K562 (cell line): ENCODE measurements around the gene PREP. TPM values are rescaled to one million over a fixed set of nuclear protein-coding genes. Genes with fewer than 3 reads are reported as not detected.
A peak's percentile ranks its signal among the peaks of the same experiment; 100 is the strongest.

Experiments
- ATAC-seq: fragments of 200-7000 bp; cut with Tn5 transposase; 3 replicates; pipeline ENCODE4 v1.9.1; 2020; ENCODE audit warnings: moderate library complexity
- BruUV-seq: library from RNA; stranded (reverse); fragments of 400-500 nt; replicated peaks from 2 replicates; lab custom pipeline; 2021; lab: Mats Ljungman, UMichigan
- CTCF ChIA-PET: fragments of 300-600 bp; formaldehyde crosslinking; extraction: SDS; loops from one replicate; lab custom pipeline; 2021; ENCODE audit warnings: low intra/inter-chr PET ratio; lab: Yijun Ruan, JAX
- POLR2A ChIA-PET: fragments of 300-600, 350-650 bp; sonication (Branson Sonifier 250); formaldehyde crosslinking; extraction: SDS; loops from one replicate; lab custom pipeline; 2021; ENCODE audit warnings: antibody characterized with exemption, inconsistent platforms; lab: Yijun Ruan, JAX
- DNase-seq, 4 experiments: peaks; one replicate each; pipeline versions ENCODE4 v3.0.0 to v3.0.0-alpha.2; 2011 to 2018; ENCODE audit warnings: low spot score in 3 of 4, mixed read lengths in 3 of 4; ENCODE audit errors: extremely low read depth in 1 of 4
- FAIRE-seq: peaks from 2 replicates; lab custom pipeline; 2011; peaks lifted over from hg19 to GRCh38; lab: Jason Lieb, UNC
- H2AFZ ChIP-seq: 2 replicates; pipeline ENCODE4 v1.6.0; 2011; ENCODE audit warnings: low read depth, low read length, control low read depth, inconsistent platforms
- H3K27ac ChIP-seq: fragments of 200-600 bp; 3 replicates; pipeline ENCODE4 v1.8.0; 2011; ENCODE audit warnings: low read depth, mild to moderate bottlenecking, control low read depth, inconsistent platforms, low read length, moderate library complexity, mixed read lengths; ENCODE audit errors: extremely low read depth
- H3K27me3 ChIP-seq, 2 experiments: fragments of 300-600 bp in 1 of 2; 2 replicates in 1 of 2; 3 replicates in 1 of 2; pipeline versions ENCODE4 v1.6.0 to v1.8.0; 2011; ENCODE audit warnings: inconsistent platforms in 2 of 2, low read length in 2 of 2, mild to moderate bottlenecking in 1 of 2, mixed read lengths in 1 of 2, moderate library complexity in 1 of 2; ENCODE audit not compliant: control insufficient read depth in 2 of 2, insufficient read depth in 2 of 2
- H3K36me3 ChIP-seq: fragments of 300-600 bp; 3 replicates; pipeline ENCODE4 v1.8.0; 2011; ENCODE audit warnings: mild to moderate bottlenecking, low read length, inconsistent platforms; ENCODE audit not compliant: control insufficient read depth, insufficient read depth
- H3K4me1 ChIP-seq, 2 experiments: fragments of 200-600 bp in 1 of 2; replicated peaks in 1 of 2; 2 replicates in 1 of 2; 3 replicates in 1 of 2; pipeline versions ENCODE4 v1.5.1 to v1.8.0; 2011; ENCODE audit warnings: inconsistent platforms in 2 of 2, low read length in 2 of 2, mild to moderate bottlenecking in 1 of 2, mixed read lengths in 1 of 2, moderate library complexity in 1 of 2; ENCODE audit not compliant: control insufficient read depth in 2 of 2, insufficient read depth in 2 of 2
- H3K4me2 ChIP-seq: 2 replicates; pipeline ENCODE4 v1.6.1; 2011; ENCODE audit warnings: low read length, control low read depth, inconsistent platforms, mixed read lengths; ENCODE audit not compliant: insufficient read depth
- H3K4me3 ChIP-seq: fragments of 200-600 bp; sonication (generic), shearing (Covaris generic); 2 replicates; pipeline ENCODE4 v1.5.1; 2016; ENCODE audit warnings: control low read depth, inconsistent platforms
- H3K79me2 ChIP-seq: fragments of 200-600 bp; 3 replicates; pipeline ENCODE4 v1.8.0; 2011; ENCODE audit warnings: low read length, inconsistent platforms; ENCODE audit not compliant: control insufficient read depth, insufficient read depth
- H3K9ac ChIP-seq, 2 experiments: 2 replicates each; pipeline versions ENCODE4 v1.6.0 to v1.6.1; 2011; ENCODE audit warnings: low read depth in 2 of 2, low read length in 2 of 2, control low read depth in 1 of 2, inconsistent platforms in 1 of 2, mild to moderate bottlenecking in 1 of 2, mixed read lengths in 1 of 2; ENCODE audit not compliant: insufficient read depth in 1 of 2
- H3K9me1 ChIP-seq: one replicate; pipeline ENCODE4 v1.6.0; 2011; ENCODE audit warnings: inconsistent platforms, mild to moderate bottlenecking, low read length, moderate library complexity; ENCODE audit not compliant: control insufficient read depth, insufficient read depth
- H3K9me3 ChIP-seq: replicated peaks from 2 replicates; pipeline ENCODE4 v1.5.1; 2011; ENCODE audit warnings: low read depth, low read length, inconsistent platforms; ENCODE audit not compliant: control insufficient read depth, insufficient read depth
- H4K20me1 ChIP-seq: replicated peaks from 2 replicates; pipeline ENCODE4 v1.6.1; 2011; ENCODE audit warnings: low read length, inconsistent platforms, mixed read lengths; ENCODE audit not compliant: control insufficient read depth, insufficient read depth
- ARID4B ChIP-seq: sonication (generic); formaldehyde crosslinking; IDR thresholded peaks from 2 replicates; pipeline ENCODE4 v1.8.0; 2022; ENCODE audit warnings: mild to moderate bottlenecking, missing genetic modification reagents
- FOXA1 ChIP-seq: fragments of 450-650 bp; IDR thresholded peaks from 2 replicates; pipeline ENCODE4 v1.6.1; 2016; ENCODE audit warnings: mild to moderate bottlenecking, borderline replicate concordance
- HNRNPH1 ChIP-seq: fragments of 200-400 bp; formaldehyde crosslinking; optimal IDR thresholded peaks from 2 replicates; pipeline ENCODE3; 2017; ENCODE audit warnings: low read depth, mild to moderate bottlenecking, low read length, moderate library complexity
- SMAD4 ChIP-seq: fragments of 250-450 bp; sonication (Bioruptor Pico); conservative IDR thresholded peaks from 2 replicates; pipeline ENCODE4 v1.8.0; 2021; ENCODE audit warnings: inconsistent platforms, mild to moderate bottlenecking, moderate library complexity
- ZKSCAN8 ChIP-seq: fragments of 200-800 bp; sonication (Bioruptor generic); IDR thresholded peaks from 2 replicates; pipeline ENCODE4 v1.6.1; 2016; ENCODE audit warnings: missing genetic modification characterization, missing compliant biosample characterization
- ZMIZ1 ChIP-seq, 2 experiments: fragments of 150-350 bp in 1 of 2; IDR thresholded peaks; 2 replicates each; pipeline ENCODE4 v1.6.1; 2012 to 2016; ENCODE audit warnings: low read depth in 2 of 2, low read length in 2 of 2, mild to moderate bottlenecking in 1 of 2, moderate library complexity in 1 of 2
- WGBS: fragments of 100-300 bp; shearing (Covaris generic); methylation state at CpG from one replicate; pipeline ENCODE4 v1.1.6; 2016; ENCODE audit warnings: low coverage, mixed read lengths; ENCODE audit not compliant: insufficient coverage; ENCODE audit errors: missing lambda C conversion rate; 5-methylcytosine and 5-hydroxymethylcytosine counted together
- in situ Hi-C: fragments of 300-500 bp; cut with MboI; formaldehyde crosslinking; loops from 4 replicates; pipeline ENCODE4 v1.15.0; 2018; ENCODE audit warnings: inconsistent platforms, mixed read lengths
- intact Hi-C: fragments of 100-400 bp; cut with micrococcal nuclease; formaldehyde crosslinking; loops from 2 replicates; pipeline ENCODE4 v1.14.2; 2022
- polyA plus RNA-seq, 8 experiments: library from polyadenylated mRNA; depleted of rRNA in 4 of 8; stranded (reverse) in 5 of 8; unstranded in 3 of 8; fragments of >200 nt; fragmentation: Nextera tagmentation in 2 of 8; fragmentation: Illumina TruSeq in 1 of 8; extraction: Ambion mirVana in 2 of 8; extraction: Trizol in 1 of 8; gene quantifications; 2 replicates each; pipeline versions ENCODE4 v1.2.1 to v1.2.3, GENCODE V29; 2011 to 2014; ENCODE audit warnings: inconsistent platforms in 1 of 8, missing spikeins in 1 of 8
- total RNA-seq, 7 experiments: library from RNA; depleted of rRNA in 6 of 7; stranded (reverse); fragments of >200 nt in 6 of 7; fragmentation: Illumina TruSeq in 2 of 7; extraction: Trizol in 2 of 7; gene quantifications; 2 replicates each; pipeline versions ENCODE4 v1.2.1 to v1.2.3, GENCODE V29; 2011 to 2021; ENCODE audit warnings: low replicate concordance in 1 of 7
- TF ChIP-seq, protein P1 (sequence below): fragments of 250-450 bp; sonication (Bioruptor Pico); IDR thresholded peaks from 2 replicates; pipeline ENCODE4 v1.9.0; 2021; ENCODE audit warnings: mild to moderate bottlenecking, inconsistent platforms

PREP gene
- total and polyA plus RNA-seq, 9 of the 15 experiments (the other 6 are each of a cell fraction or from before 2014, with no cell fraction given) = 14.1 to 60.8 (median 28.3) TPM

DNA sequence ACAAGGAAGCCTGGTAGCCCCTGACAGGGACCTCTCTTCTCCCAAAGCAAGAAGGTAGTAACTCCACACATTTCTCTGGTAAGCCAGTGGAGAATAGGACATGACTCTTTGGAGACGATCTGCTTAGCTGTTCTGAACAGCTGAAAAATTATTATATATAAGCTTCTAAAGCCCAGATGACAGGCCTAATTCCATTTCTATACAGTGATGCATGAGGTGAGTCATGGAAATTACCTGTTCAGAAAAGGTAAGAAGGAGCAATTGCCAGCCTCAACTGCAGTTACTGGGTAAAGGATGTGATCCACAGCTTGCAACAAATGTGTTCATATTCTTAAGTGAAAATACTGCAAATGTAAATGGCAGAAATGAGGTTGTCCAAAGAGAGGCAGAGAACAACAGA, 54.0 kb downstream of the PREP start:
- WGBS = 80% methylated on average over 1 of the region's 1 CpG
- H3K9me1 ChIP-seq = no peaks in the 10 kb centered on the region
- TF ChIP-seq SMAD4 (CRISPR knock-in tag) (no peak), ZMIZ1 (IDR thresholded peaks at IDR 0.05; ENCODE audit: low read depth in 2 of 2, low read length in 2 of 2) (no peak), FOXA1 (no peak), ZKSCAN8 (no peak), ARID4B (no peak), HNRNPH1 (no peak)
- TF ChIP-seq, protein P1, sequence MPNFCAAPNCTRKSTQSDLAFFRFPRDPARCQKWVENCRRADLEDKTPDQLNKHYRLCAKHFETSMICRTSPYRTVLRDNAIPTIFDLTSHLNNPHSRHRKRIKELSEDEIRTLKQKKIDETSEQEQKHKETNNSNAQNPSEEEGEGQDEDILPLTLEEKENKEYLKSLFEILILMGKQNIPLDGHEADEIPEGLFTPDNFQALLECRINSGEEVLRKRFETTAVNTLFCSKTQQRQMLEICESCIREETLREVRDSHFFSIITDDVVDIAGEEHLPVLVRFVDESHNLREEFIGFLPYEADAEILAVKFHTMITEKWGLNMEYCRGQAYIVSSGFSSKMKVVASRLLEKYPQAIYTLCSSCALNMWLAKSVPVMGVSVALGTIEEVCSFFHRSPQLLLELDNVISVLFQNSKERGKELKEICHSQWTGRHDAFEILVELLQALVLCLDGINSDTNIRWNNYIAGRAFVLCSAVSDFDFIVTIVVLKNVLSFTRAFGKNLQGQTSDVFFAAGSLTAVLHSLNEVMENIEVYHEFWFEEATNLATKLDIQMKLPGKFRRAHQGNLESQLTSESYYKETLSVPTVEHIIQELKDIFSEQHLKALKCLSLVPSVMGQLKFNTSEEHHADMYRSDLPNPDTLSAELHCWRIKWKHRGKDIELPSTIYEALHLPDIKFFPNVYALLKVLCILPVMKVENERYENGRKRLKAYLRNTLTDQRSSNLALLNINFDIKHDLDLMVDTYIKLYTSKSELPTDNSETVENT (CRISPR knock-in tag) = no peak
- TF ChIP-seq, all 486 proteins: peak for 0
- Histone ChIP-seq H2AFZ (no peak overlapping the region), H3K4me2 (no peak overlapping the region), H3K9me3 (no peaks in the 10 kb centered on the region), H3K27me3 (no peaks in the 10 kb centered on the region), H4K20me1 (no peaks in the 10 kb centered on the region), H3K79me2 (no peaks in the 10 kb centered on the region), H3K27ac (no peak overlapping the region), H3K4me1 (no peaks in the 10 kb centered on the region), H3K9ac (no peak overlapping the region), H3K36me3 (peaks cover 63% of the 10 kb centered on the region; the same call in 2 of the 3 replicates), H3K4me3 (no peak overlapping the region)
- ChIA-PET CTCF (no interaction called here), POLR2A (no interaction called here)
- BruUV-seq = no TSS peak
- ATAC-seq (no peak), DNase-seq (no peak), FAIRE-seq (peak; percentile 6)
- intact Hi-C loops (no loop called here), in situ Hi-C loops (no loop called here)
